ENCODE measurements around the gene NF1.

Gene NF1

DNA sequence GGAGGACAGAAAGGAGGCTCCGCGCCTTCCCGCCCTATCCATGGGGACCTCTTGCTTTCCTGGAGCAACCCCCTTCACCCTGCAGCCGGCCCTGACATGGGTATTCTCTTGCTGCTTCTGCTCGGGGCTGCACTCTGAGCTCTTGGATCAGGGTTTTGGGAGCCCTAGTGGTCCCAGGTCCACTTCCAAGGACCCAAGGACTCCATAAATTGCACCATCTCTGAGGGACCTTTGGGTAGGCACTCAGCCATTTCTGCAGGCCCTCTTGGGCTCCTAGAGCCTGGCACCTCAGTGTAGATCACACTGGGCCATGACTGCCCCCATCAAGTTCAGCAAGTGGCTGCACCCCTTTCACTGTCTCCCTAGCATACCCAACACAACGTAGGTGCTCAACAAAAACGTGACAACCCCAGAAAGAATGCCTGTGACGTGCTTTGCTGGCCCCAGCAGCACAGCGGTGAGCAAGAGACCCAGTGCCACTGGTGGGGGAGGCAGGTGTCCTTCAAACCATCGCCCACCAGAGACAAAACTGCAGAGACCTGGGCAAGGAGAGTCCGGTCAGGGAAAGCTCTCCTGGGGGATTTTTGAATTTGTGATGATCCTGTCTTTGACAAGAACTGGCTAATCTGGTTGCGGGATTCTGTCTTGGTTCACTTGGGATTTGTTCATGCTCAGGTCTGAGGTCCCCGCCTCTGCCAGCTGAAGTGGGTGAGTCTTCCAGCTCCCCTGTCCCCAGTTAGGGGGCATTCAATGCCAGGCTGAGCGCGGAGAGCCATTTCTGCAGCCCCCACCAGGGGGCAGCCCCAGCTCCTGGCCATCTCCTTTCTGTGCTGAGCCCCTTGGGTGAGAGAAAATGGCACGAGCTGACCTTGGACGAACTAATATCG is 294.2 kb downstream of the NF1 start:
- DNase-seq (ENCODE audit: low spot score), result peak; percentile 23

DNA sequence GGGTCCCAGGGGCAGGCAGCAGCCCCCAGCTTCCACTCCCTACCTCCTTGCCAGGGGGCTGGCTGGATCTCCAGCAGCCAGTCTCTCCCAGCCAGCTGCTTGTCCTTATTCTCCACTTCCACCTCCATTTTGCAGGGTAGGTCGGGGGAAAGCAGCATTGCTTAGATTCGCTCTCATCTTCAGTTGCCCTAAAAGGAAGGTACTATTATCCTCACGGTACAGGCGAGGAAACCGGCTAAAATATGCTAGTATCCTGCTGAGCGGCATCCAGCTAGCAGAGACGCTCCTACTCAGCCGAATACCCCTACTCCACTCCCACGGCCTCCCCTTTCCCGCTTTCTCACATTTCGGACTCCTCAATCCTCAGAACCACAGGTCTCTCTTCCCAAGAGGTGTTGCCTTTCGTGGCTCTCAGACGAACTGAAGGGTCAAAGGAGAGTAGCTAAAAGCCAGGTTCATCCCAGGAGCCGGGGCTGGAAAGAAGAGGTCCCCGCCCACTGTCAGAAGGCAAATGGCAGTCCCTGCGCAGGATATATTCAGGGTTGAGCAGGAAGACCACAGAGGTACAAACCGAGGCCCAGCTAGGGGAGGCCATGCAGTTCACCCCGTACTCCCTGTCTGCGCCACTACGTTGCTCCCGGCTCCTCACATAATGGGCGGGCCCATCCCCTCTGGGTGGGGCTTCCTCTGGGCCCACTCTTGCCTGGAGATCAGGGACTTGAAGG is 295.0 kb downstream of the NF1 start:
- no peak for DNase-seq (ENCODE audit: low spot score)

- DNase-seq (ENCODE audit: low spot score), result no peak
These were observed 295.6 kb downstream of the NF1 start for GRCh38 chr17:31390426-31390747.

DNA sequence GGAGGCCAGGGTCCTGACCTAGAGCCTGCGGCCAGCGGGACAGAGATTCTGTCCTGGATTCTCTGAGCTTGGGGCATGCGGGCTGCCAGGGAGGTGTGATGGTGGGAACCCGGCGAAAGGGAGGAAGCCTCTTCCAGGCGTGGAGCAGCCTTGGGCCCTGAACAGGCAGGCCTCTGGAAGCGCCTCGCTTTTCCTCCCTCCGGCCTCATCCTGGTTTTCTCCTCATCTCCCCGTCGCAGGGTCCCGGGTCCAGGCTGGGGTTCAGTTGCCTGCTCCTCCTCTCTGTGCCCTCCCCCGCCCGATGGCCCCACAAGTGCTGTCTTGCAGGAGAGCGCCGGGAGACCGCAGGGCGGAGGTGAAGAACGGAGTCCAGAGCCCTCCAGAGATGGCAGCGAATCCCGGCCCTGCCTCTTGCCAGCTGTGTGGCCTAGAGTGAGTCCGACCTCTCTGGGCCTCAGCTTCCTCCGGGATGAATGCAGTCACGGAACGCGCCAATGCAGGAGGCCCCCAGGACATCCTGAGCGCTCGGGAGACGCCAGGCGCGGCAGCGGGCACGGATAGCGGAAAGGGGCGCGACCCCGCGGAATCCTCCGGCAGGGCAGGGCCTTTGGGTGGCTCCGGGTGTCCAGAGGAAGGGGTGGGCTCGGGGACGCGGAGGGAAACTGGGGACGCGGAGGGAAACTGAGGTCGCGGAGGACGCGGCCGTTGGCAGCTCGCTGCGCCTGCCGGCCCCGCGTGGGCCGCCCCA is 296.1 kb downstream of the NF1 start:
- DNase-seq (ENCODE audit: low spot score), result no peak

GRCh38 chr17:31391496-31391949 is 296.7 kb downstream of the NF1 start, which contains the start of gene RAB11FIP4:
Gene RAB11FIP4, plus strand, starts transcription at chr17:31391675. Its CDS starts 178 bp downstream, at chr17:31391853.
- no peak for DNase-seq (ENCODE audit: low spot score)

DNA sequence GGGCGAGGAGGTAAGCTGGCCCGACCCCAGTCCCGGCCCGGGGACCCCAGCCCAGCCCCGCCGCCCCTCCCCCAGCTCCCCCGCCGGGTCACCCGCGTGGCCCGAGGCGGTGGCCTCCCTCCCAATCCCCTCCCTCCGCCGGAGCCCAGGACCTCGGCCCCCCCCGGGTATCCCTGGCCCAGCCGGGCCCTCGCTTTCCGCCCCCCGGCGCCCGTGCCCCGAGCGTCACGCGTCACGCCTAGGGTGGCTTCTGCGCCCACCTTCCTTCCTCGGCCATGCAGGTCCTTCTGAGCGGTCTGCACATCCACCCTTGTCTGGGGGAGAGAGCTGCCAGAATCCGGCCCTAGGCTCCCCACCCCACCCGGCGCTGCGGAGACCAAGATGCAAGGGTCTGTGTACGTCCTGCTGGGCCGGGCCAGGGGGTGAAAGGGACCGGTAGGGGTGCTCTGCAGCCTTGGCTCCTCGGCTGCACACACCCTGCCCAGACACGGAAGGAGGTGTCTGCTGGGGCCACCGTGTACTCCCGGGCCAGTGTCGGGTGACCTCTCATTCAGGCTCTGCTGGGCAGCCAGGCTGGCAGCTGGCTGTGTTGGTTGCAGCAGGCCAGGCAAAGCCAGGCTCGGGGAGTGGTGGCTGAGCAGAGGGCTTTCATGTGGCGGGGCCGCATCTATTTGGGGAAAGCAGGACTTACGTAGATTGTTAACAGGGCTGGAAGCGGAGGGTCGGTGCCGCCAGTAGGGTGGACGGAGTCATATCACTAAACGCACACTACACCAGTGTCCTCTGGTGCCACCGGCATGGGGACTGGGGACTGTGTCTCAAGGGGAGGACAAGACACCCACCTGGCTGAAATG is 297.5 kb downstream of the NF1 start:
- no peak for DNase-seq (ENCODE audit: low spot score)

- no peak for DNase-seq (ENCODE audit: low spot score)
These were observed 298.3 kb downstream of the NF1 start for GRCh38 chr17:31392856-31393748.

DNA sequence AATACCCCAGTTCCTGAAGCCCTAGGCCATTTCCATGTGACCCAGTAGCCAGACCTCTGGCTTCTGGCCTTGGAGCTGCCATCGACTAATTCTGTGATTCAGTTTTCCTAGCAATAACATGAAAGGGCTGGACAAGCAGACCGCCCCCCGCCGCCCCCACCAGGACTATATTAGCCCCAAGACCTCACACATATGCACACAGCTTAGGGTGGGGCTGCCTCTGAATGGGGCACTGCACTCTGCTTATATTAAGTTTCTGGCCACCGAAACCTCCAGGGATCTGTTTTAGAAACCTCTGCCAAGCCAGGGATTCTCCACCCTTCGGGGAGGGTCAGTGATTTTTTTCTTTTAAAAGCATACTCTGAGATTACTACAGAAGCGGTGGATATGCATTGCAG is 299.0 kb downstream of the NF1 start:
- DNase-seq (ENCODE audit: low spot score), result no peak

GRCh38 chr17:31394544-31394943 is 299.8 kb downstream of the NF1 start:
- peak; percentile 18 for DNase-seq (ENCODE audit: low spot score)

DNA sequence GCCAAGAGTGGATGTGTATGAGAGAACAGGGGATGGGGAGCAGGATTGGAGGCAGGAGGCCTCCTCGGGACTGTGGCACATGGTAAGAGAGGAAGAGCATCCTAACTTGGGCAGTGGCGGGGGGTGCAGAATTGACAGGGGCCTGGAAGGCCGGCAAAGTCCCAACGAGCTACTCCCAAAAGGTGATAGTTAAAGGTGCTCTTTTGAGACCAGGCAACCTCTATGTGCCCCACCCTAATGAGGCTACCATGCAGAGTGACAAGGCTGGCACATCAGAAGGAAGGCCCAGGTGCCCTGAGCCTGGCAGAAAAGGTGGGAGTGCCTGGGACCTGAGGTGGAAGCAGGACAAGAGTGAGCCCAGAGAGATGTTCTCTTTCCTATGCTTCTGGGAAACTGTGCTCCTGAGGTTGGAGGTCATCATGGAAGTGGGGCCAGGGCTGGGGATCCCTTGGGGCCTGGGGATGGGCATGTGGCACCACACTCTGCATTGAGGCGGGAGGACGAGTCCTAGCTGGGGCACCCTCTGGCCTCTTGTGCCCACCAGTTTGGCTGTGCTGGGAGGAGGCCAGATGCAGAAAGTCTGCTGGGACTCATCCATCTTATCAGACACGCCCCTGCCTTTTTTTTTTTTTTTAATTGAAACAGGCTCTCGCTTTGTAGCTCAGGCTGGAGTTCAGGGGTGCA is 302.6 kb downstream of the NF1 start:
- no peak for DNase-seq (ENCODE audit: low spot score)

- no peak for DNase-seq (ENCODE audit: low spot score)
These were observed 303.9 kb downstream of the NF1 start for GRCh38 chr17:31398381-31399311.

DNA sequence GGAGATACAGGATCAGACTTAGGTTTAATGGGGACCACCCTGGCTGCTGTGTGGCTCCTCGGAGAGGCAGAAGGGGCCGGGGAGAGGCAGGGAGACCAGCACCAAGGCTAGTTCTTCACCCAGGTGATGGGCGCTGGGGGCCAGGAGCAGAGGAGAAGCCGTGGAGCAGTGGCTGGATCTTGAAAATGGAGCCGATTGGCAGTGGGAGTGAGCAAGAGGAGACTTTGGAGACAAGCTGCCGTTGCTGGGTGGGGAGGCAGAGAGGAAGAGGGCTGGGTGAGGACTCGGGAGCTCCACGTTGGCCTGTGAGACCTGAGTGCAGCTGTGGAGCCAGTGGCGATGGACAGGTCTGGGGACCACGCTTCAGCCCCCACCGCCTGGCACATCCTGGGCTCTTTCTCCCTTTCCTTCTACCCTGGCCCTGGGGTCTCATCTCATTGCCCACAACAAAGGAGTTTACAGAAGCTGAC is 305.7 kb downstream of the NF1 start:
- DNase-seq (ENCODE audit: low spot score), result no peak

GRCh38 chr17:31401456-31402254 is 306.9 kb downstream of the NF1 start:
- no peak for DNase-seq (ENCODE audit: low spot score)

DNA sequence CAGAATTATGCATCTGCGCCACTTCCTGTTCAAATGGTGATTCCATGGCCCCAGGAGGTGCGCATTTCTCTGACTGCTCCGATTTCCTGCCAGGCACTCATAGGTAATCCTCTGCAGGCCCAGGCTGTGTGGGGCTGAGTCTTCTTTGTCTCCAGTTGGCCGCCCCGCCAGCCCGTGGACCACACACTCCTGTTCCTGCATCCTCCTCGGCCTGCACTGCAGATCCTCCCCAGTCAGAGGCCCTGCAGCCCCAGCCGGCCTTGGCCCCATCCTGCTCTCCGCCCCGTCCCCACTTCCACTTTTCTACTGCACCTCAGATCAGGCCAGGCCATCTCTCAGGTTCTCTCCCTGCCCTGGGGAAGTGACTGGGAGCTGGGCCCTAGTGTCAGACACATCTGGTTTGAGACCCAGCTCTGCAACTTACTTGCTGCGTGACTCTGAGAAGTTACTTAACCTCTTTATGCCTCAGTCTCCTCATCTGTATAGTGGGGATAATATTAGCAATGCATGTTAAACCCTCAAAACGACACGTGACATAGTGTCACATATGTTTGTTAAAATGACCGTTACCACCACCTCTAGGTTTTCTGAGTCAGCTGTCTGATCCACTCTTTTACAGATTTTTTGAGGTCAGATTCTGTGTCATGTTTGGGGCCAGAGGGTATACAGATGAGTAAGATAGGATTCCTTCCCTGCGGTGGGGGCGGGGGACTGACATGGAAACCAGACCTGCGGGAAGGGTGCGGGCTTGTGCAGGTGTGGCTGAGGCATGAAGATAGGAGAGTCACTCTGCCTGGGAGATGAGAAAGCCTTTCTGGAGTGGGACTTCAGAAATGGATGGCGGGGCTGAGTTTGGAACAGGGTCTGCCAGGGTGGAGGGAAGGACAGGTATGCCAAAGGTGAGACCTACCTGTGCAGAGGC is 309.5 kb downstream of the NF1 start:
- DNase-seq (ENCODE audit: low spot score), result no peak

DNA sequence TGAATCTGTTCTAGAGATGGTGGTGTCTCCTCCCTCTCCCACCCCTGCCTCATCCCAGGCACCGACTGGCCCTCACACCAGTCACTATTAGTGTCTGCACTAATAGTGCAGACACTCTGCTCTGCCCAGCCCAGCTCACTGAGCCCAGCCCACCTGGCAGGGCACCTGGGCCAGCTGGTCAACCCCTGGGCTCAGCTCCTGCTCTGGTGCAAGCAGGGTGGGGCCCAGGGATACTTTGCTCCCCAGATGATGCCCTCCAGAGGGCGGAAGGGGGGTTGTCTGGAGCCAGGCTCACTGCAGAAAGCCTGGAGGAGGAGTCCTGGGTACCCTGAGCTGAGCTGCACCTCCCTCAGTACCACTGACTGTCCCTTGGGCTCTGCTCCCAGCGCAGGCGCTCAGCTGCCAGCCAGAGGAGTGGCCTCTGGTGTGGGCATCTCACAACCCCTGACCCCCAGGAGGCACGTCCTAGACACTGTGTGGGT is 311.2 kb downstream of the NF1 start:
- no peak for DNase-seq (ENCODE audit: low spot score)

DNA sequence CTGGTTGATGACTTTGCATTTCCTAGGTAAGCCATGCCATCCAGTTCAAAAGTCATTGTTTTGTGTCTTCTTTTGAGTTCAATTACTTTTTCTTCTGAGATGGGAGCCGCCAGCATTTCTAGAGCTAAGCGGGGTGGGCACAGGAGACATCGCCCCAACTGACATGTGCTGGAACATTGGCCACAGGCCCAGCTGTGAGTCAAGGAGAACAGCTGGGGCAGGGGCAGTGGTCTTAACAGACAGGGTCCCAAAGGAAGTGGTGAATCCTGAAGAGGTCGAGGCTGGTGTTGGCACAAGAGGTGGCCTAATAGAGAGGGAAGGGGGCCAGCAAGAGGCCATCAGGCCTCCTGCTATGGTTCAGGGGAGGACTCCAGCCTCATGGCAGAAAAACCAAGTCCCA is 313.8 kb downstream of the NF1 start:
- DNase-seq (ENCODE audit: low spot score), result no peak

Measured in activated CD4-positive, alpha-beta T cell treated with anti-CD3 and anti-CD28 coated beads, Interleukin-2, Interleukin-4, amounts not matched to agents 100 ng/mL and 50 ng/mL, durations not matched to agents 16 hours and 8 hours (primary cell).